Colonic mucosa (tissue), 4 donors: ENCODE measurements around the gene GNAL. TPM values are rescaled to one million over a fixed set of nuclear protein-coding genes. Genes with fewer than 3 reads are reported as not detected.

Experiments
- DNase-seq: peaks from one replicate; pipeline ENCODE4 v3.0.0-alpha.2; 2020
- H3K27ac ChIP-seq: fragments of 200-600 bp; one replicate; pipeline ENCODE4 v1.8.0; 2021
- H3K27me3 ChIP-seq: fragments of 200-600 bp; one replicate; pipeline ENCODE4 v1.8.0; 2021
- H3K36me3 ChIP-seq: fragments of 200-600 bp; one replicate; pipeline ENCODE4 v1.8.0; 2021
- H3K4me1 ChIP-seq: fragments of 200-600 bp; one replicate; pipeline ENCODE4 v1.8.0; 2021; ENCODE audit warnings: mild to moderate bottlenecking
- H3K4me3 ChIP-seq: fragments of 200-600 bp; one replicate; pipeline ENCODE4 v1.8.0; 2021
- H3K9ac ChIP-seq, 2 donors: one replicate each; pipeline ENCODE4 v1.7.0; 2013; ENCODE audit warnings: control low read depth in 2 of 2, low read depth in 2 of 2, low read length in 2 of 2
- H3K9me3 ChIP-seq: fragments of 200-600 bp; one replicate; pipeline ENCODE4 v1.8.0; 2021
- CTCF ChIP-seq: fragments of 200-600 bp; IDR thresholded peaks from one replicate; pipeline ENCODE4 v1.8.0; 2022; ENCODE audit warnings: antibody characterized with exemption, mild to moderate bottlenecking
- intact Hi-C: fragments of 100-400 bp; cut with DNase I; formaldehyde crosslinking; loops from one replicate; pipeline ENCODE4 v1.14.1; 2022
- total RNA-seq, 2 donors: library from RNA; stranded (reverse); fragmentation: NEBNext Ultra II Directional in 1 of 2; extraction: Animal tissue kit (Norgen Biotek cat#: 25700) in 1 of 2; gene quantifications; one replicate each; pipeline ENCODE4 v1.2.1, GENCODE V29; 2021
- donor health status: healthy.
- donor health status: DM: no; HTN: no; CAD: no.
- donor health status: DM: no; HTN: no; CAD: no.

GNAL gene
- total RNA-seq, 2 donors from 2014 or later: 2.0 to 2.6 TPM

DNA sequence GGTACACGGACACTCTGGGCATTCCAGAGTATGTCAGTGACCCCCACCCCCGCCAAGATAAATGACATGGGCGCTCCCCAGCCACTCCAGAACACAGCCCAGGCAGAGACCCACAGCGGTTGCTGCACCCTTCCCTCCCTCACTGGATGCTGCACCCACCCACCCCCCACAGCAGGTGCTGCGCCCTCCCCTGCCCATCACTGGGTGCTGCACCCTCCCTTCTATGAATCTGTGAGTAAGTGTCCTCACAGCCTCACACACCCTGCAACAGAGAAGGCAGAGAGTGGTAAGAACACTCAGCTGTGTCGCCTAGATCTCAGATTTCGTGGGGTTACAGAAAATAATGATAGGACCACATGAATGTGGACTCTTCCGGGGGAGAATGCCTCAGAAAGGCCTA, 185.6 kb downstream of the GNAL start:
- no peaks in the 10 kb centered on the region for H3K36me3 ChIP-seq
- no peak overlapping the region for H3K27ac ChIP-seq
- no peaks in the 10 kb centered on the region for H3K9me3 ChIP-seq
- no peaks in the 10 kb centered on the region for H3K4me1 ChIP-seq
- intact Hi-C loops: no loop called here
- H3K9ac ChIP-seq: no peak overlapping the region
- no peak overlapping the region for H3K4me3 ChIP-seq
- H3K27me3 ChIP-seq: no peaks in the 10 kb centered on the region
- no peak for DNase-seq
- no peak for TF ChIP-seq CTCF

DNA sequence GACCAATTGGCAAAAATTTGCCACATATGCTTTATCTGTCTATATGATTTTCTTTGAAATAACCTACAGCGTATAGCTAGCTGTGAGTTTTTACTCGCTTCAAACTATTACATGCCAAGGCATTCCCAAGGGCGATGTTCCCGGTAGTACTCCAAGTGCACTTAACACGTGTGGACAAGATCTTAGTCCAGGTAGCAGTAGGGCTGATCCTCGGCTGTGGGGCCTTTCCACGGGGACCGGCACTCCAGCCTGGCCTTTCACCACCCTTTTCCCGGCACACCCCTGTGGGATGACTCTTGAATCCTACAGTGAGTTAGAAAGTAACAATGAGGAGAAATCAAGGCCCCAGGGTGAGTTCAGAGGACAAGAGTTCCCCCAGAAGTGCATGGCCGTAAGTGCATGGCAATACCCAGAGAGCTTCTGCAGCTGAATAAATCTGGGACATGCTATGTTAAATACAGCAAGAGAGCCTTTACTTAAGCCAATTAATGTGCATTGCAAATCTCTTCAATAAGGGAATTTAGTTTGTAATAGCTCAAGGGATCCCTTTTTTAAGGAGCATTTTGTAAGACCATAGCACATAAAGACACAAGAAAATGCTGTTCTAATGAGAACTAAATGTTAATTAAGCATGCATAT, 188.6 kb downstream of the GNAL start:
- no peaks in the 10 kb centered on the region for H3K4me1 ChIP-seq
- intact Hi-C loops: no loop called here
- no peak for TF ChIP-seq CTCF
- no peak overlapping the region for H3K9ac ChIP-seq
- no peaks in the 10 kb centered on the region for H3K9me3 ChIP-seq
- H3K4me3 ChIP-seq: no peak overlapping the region
- no peak overlapping the region for H3K27ac ChIP-seq
- H3K36me3 ChIP-seq: no peaks in the 10 kb centered on the region
- H3K27me3 ChIP-seq: no peaks in the 10 kb centered on the region
- no peak for DNase-seq

DNA sequence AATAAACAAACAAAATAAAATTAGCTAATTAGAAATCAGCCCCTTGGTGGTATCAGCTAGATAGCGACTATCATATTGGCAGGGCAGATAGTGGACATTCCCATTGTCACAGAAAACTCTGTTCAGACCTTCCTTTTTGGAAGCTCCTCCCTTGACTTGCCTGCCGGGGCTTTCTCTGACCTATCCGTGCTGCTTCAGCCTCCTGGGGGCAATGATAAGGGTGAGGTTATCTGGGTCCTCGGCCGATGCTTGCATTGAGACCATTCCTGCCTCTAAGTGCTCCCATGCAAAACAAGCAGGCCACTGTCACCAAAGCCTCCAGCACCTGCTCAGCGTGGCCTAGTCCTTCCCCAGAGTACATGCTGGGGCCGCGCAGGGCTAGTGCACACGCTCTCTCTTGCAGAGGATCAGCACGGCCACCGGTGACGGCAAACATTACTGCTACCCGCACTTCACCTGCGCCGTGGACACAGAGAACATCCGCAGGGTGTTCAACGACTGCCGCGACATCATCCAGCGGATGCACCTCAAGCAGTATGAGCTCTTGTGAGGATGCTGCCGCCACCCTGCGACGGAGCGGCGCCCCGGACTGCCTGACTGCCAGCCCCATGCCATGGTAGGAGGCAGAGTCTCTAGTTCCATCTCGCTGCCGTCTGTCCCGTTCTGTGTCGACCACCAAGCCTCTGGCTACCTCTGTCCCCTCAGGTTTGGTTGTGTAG, 191.7 kb downstream of the GNAL start:
- Histone ChIP-seq H3K4me3 (no peak overlapping the region), H3K27me3 (no peaks in the 10 kb centered on the region), H3K4me1 (no peaks in the 10 kb centered on the region), H3K36me3 (no peaks in the 10 kb centered on the region), H3K9ac (no peak overlapping the region), H3K27ac (no peak overlapping the region), H3K9me3 (no peaks in the 10 kb centered on the region)
- no peak for TF ChIP-seq CTCF
- no peak for DNase-seq
- intact Hi-C loops: no loop called here

GRCh38 chr18:11882636-11883035, 193.6 kb downstream of the GNAL start:
- Histone ChIP-seq H3K4me3 (no peak overlapping the region), H3K9me3 (no peaks in the 10 kb centered on the region), H3K36me3 (no peaks in the 10 kb centered on the region), H3K27me3 (no peaks in the 10 kb centered on the region), H3K27ac (no peak overlapping the region), H3K9ac (no peak overlapping the region), H3K4me1 (no peaks in the 10 kb centered on the region)
- TF ChIP-seq CTCF: no peak
- DNase-seq: no peak
- intact Hi-C loops: no loop called here

GRCh38 chr18:11883153-11883552, 194.1 kb downstream of the GNAL start:
- intact Hi-C loops: no loop called here
- DNase-seq: no peak
- H3K4me1 ChIP-seq: no peaks in the 10 kb centered on the region
- no peak for TF ChIP-seq CTCF
- no peaks in the 10 kb centered on the region for H3K27me3 ChIP-seq
- H3K9ac ChIP-seq: no peak overlapping the region
- no peak overlapping the region for H3K4me3 ChIP-seq
- no peaks in the 10 kb centered on the region for H3K9me3 ChIP-seq
- H3K27ac ChIP-seq: no peak overlapping the region
- no peaks in the 10 kb centered on the region for H3K36me3 ChIP-seq
